Stimulated activated CD4-positive, alpha-beta T cell treated with anti-CD3 and anti-CD28 coated beads, TNF-alpha, amount 100 ng/mL, for 4 hours (primary cell): Measurements from ENCODE around the gene PKHD1.
"Not testable (repeated sequence)": the region's sequence is repeated elsewhere in the genome, so short reads cannot be mapped to it uniquely, and the experiment has no call there.

ENCODE experiments used
- DNase-seq, 3 experiments: peaks; one replicate each; pipeline ENCODE4 v3.0.0-alpha.2; 2020; ENCODE audit warnings: low read depth in 3 of 3

The PKHD1 gene

DNA sequence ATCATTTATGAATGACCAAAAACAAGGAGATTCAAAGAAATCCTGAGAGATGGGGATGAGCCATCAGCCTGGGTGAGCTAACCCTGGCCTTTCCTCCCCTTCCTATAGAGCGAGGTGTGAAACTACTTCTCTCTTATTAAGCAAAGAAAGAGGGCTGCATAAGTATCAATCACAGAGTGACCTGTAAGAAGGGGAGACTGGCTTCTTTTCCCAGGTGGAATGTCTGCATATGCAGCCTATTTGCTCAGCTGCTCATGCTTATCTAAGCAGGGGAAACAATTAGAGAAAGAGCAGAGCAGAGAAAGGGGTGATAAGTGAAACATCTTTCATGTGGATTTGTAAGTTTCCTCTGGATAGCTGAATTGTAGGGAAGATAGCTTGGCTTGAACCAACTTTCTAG, 160.0 kb downstream of the PKHD1 start:
- DNase-seq = no peak

DNA sequence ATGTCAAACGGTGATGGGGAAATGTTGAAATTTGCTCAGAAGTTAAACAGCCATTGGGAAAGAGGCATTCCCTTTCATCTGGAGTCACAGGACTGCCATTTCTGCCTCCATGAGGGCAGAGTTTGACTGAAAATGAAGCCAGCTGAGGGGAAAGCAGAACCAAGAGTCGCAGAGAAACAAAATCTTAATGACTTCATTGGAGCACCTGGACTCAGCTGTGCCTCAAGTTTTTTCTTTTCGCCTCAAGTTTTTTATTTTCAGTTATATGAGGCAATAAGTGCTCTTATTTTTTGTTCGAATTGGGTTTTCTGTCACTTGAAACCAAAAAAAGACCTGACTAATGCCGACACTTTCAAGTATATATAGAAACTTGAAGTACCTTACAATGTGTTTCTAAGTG, 161.3 kb downstream of the PKHD1 start:
- DNase-seq = no peak

- not testable (repeated sequence) for DNase-seq
These were observed 164.9 kb downstream of the PKHD1 start for GRCh38 chr6:51922479-51922878.

- DNase-seq = not testable (repeated sequence)
These were observed 169.1 kb downstream of the PKHD1 start for GRCh38 chr6:51918347-51918746.

- no peak for DNase-seq
These were observed 172.3 kb downstream of the PKHD1 start for GRCh38 chr6:51915098-51915497.

- DNase-seq = no peak
These were observed 174.1 kb downstream of the PKHD1 start for GRCh38 chr6:51913265-51913664.

DNA sequence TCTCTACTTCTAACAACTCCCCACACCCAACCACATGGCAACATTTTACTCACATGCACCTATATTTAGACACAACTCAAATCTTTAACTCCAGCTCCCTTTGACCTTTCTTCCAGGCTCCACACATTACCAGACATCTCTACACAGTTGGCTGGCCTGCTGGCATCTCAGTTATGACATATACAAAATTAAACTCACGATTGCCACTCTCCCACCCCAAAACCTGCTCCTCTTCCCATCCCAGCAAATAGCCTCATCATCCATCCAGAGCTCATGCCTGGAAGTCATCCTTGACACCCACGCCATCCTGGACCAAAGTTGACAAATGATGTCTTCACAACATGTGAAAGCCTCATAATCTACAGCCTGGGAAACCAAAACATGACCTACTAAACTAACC, 176.6 kb downstream of the PKHD1 start:
- no peak for DNase-seq

GRCh38 chr6:51908243-51908642, 179.2 kb downstream of the PKHD1 start:
- no peak for DNase-seq

- DNase-seq = no peak
These were observed 185.3 kb downstream of the PKHD1 start for GRCh38 chr6:51901766-51902764.

DNA sequence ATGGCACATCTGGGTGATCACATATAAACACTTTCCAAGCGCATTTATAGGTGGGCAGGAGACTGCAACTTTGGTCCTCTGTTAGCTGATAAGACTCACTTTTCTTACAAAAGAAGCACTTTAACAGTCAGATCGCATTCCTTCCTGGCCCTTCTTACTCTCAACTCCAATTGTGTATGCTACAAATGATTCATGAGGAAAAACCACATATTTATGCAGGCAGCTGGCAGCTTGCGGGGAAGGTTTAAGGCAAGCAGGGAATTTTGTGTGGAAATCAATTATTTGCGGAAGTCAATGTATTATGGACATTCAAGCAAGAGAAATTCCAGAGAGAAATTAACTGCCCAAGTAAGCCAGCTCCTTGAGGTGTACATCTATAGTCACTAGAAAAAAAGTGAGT, 194.0 kb downstream of the PKHD1 start:
- no peak for DNase-seq

DNA sequence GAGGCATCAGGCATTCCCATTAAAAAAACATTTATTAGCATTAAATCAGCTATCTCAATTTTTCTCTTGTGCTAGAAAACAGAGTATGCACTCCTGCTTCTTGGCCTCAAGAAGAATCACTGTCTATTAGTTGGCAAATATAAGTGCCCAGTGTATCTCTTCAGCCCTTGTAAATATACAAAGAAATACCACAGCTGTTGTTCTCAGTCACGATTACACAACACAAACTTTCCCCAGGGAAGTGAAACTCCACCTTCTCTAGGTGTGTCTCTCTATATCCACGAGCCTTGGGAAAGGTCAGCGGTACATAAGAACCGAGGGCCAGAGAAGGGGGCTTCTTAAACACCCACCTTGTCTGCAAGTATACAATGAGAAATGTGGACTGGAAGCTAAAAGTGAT, 194.7 kb downstream of the PKHD1 start:
- no peak for DNase-seq

DNA sequence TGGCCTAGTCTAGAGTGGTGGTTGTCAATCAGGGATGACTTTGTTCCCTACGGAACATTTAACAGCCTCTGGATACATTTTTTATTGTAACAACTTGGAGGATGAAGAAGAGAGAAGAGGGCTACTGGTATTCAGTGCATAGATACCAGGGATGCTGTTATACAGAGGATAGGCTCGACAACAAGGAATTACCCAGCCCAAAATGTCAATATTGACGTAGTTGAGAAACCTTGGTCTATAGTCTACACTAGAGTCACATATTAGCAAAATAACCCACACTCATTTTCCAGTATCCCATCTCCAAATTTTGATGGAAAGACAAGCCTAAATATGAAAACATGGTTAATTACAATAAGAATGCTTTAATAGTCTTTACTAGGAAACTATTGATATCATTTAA, 195.1 kb downstream of the PKHD1 start:
- DNase-seq = no peak

DNA sequence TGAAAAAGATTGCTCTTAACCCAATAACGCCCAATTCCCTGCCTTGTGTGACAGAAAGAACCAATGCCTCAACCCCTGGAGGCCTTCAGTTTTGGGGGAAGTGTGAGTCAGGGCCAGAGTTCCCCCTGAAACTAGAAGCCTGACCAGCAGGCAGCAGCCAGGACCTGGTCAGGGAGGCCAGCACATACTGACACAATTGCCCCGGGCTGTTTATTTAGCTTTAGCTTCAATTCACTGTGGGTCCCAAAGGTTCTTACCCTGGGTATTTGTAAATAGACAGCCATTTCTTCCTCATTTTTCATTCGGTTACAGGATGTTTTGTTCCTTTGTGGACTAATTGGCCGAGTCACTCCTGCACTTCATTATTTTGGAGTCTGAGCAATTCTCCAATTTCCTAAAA, 195.6 kb downstream of the PKHD1 start:
- no peak for DNase-seq

DNA sequence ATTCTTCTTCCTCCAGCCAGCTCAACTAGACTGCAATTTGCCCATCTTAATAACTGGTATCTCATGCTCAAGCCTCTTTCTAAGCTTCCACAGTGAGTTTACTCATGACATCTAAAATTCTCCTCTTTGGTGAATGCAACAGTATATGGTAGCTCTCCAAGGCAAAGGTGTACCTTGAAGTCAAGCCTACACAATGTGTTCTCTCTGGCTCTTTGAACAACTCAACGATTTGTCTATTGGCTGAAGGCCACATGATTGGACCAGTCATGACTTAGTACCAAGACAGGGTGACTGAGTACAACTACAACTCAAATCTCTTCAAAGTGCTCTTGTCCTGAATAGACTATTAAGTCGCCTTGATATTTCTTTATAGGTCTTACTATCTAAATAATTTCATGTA, 199.6 kb downstream of the PKHD1 start:
- no peak for DNase-seq

DNA sequence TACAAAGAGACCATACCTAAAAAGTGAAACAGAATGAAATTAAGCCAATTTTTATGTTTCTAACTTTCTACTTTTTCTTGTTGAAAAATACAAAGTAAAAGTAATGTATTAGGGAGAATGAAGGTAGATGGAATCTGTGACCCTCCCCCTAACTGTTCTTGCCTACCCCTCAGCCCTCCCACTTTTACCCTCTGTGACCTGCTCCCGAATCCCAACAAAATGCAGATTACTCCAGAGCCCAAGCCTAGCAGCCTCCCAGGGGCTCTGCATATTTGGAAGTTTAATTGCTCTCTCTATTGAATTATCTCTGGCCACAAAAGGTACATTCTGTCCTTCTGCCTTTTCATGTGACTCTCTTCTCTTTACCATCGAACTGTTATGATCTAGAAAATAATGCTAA, 201.5 kb downstream of the PKHD1 start:
- DNase-seq = no peak

- DNase-seq = no peak
These were observed 218.6 kb downstream of the PKHD1 start for GRCh38 chr6:51868591-51869355.

GRCh38 chr6:51866867-51867266, 220.5 kb downstream of the PKHD1 start:
- DNase-seq = no peak

GRCh38 chr6:51865996-51866395, 221.4 kb downstream of the PKHD1 start:
- DNase-seq = no peak

DNA sequence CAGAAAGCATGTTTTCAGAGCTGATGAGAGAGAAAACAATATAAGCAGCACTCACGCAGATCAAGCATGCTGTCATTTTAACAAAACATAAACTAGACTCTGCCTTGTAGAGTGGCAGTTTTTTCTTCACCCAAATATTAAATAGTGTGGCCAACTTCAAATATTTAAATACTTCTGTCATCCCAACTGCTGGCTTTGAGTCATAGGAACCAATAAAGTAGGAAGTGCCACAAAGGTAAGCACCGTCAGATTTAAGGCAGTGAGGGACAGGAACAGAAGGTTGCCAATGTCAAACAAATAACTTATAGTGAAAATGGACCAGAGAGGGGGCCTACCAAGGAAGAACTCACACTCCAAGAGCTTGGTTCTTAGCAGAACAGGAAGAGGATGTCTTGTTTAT, 222.2 kb downstream of the PKHD1 start:
- no peak for DNase-seq

DNA sequence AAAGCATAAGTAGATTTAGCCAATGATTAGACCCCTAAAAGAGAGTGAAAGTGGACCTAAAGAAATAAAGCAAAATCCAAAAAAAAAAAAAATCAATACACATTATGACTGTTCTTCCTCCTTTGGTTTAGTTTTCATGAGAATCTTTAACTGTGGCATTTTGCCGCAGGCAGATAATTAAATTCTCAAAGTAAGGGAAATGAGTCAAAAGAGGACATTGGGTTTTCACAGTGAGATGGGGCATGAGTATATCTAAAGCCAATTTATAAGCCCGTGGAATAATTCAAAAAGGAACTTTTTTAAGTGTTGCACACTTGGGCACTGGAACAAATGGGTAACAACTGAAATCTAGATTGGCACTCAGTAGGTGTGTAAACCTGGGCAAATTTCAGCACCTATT, 230.3 kb downstream of the PKHD1 start:
- DNase-seq = no peak

DNA sequence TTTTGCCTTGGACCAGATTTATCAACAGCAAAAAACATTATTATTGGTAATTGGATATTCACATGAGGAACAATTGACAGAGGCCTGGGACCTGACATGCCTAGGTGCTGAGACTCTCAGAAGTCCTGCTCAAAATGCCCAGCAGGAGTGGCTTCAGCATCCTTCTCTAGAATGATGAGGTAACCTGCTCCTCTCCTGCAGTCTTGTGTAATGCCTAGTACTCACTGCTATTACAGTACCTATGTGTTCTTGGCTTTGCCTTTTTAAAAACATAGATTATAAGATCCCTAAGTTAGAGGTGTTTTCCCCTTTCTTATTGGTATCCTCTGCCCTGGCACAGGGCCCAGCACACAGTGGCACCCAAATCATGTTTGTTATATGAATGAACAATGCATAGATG, 230.9 kb downstream of the PKHD1 start:
- no peak for DNase-seq

GRCh38 chr6:51855310-51856082, 231.9 kb downstream of the PKHD1 start:
- DNase-seq = no peak
